Measurements from ENCODE around the gene CELF4.

The CELF4 gene

DNA sequence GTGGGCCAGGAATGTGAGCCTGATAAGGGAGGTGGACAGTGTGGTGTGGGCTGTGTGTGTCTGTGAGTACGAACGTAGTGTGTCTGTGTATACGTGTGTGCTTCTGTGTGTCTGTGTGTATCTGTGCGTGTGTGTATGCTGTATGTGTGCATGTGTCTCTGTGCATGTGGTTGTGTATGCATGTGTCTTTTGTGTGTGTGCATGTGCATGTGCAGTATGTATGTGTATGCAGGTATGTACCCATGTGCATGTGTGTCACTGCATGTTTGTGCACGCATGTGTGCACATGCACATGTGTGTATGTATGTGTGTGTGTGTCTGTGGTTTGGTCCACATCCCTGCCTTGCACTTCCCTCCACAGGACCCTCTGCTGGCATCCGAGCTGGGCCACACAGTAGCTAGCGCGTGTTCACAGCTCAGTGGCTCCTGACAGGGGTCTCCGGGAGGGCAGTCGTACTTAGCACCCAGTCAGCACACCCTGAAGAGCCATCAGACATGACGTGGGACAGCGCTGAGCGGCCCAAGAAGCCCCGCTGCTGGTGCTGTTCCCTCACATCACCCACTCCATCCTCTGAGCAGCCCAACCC is 114.3 kb downstream of the CELF4 start:
- DNase-seq (ENCODE audit: low read depth, low spot score): no peak
- H3K27ac ChIP-seq: no peak overlapping the region

DNA sequence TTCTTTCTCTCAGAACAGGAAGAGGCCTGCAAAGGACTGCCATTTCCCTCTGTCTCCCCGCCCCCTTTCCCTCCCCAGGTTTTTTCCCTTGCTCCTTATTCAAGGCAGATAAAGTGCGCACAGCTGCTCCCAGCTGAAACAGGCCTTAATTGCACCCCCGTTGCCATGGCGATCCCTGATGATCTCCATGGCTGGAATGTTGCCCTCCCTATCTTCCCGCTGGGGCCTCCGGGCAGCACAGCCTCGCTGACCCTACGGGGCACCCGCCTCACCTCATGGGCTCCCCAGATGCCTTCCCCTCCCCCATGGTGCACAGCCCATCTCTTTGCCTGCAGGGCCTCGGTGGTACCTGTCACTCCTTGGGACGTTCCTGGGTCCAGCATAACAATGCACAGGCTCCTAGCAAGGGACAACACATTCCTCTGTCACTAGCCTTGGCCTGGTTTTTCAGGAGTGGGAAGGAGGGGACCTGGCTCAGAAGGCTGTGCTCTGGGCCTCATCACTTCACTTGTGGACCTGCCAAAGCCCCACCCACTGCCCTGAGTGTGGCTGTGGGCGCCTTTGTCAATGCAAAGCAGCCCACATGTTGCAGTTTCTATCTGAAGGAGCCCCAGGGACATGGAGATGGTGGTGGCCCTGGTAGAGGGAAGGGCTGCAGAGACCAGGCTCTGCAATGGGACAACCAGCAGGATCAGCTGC is 115.0 kb downstream of the CELF4 start:
- no peak overlapping the region for H3K27ac ChIP-seq
- no peak for DNase-seq (ENCODE audit: low read depth, low spot score)

DNA sequence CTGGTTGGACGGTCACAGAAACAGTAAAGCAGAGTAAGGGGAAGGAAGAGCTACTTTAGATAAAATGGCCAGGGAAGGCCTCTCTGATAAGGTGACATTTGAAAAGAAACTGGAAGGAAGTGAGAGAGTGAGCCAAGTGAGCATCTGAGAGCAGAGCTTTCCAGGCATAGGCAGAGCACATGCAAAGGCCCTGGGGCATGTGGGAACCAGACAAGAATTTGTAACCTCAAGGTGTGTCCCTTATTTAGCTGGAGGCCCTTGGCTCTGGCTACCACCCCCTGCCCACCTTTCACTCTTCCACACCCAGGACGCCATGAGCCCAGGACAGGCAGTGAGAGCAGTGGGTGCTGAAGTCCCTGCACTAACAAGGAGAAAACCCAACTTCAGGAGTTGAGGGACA is 116.0 kb downstream of the CELF4 start:
- DNase-seq (ENCODE audit: low read depth, low spot score): no peak
- H3K27ac ChIP-seq: no peak overlapping the region

DNA sequence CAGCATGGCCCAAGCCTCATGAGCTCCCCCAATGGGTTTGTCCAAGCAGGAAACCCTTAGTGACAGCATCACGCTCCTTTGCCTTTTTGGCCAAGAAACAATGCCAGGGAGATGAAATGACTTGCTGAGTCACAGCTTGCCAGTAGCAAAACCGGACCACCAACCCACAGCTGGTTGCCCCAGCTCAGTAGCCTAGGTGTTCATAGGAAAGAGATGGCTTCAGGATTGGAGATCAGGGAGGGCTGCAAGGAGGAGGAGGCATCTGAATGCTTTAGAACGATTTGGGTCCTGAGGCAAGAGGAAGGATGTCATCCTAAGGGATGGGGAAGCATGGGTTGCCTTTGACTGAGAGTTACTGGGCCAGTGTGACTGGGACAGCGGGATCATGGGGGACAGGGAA is 116.7 kb downstream of the CELF4 start:
- H3K27ac ChIP-seq: no peak overlapping the region

DNA sequence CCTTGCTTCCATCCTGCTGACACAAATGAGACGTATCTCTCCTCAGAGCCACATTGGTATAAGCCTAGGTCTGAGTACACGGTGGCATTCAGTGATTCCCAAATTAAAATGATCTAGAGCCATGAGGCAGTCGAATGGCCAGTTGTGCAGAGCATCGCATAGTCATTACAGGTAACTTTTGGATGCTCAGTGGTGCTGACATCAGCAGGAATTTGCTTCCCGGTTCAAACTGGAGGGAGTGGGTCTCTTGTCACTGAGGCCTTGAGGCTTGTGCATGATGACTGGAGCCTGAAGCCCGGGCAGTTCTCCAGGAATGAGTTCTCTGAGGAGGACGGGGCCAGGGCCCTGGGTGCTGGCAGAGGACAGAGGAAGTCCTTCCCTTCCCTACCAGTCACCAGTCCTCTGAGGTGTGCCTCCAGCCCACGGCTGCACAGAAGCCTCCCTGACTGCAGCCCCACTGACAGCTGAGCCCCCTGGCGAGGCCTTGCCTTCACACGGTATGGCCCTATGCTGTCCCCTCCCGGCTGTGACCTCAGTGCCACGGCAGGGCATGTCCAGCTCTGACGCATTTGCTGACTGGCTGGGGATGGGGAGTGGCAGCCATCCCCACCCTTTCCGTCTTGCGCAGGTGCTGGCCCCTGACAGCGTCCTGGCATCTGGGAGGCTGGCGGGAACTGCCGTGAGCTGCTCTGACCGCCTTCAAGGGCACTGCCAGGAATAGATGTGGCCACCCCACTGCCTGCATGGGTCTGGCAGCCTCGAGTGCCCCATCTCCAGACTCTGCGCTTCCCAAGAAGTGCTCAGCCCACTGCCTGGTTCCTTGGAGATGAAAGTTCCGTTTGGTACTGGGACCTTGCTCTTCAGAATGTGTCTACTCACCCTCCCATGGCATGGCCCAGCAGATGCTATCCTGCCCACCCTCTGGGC is 117.4 kb downstream of the CELF4 start:
- DNase-seq (ENCODE audit: low read depth, low spot score): no peak
- no peak overlapping the region for H3K27ac ChIP-seq

More for the DNA sequence above, 116.7 kb downstream of the CELF4 start:
- no peak for DNase-seq (ENCODE audit: low read depth, low spot score)

DNA sequence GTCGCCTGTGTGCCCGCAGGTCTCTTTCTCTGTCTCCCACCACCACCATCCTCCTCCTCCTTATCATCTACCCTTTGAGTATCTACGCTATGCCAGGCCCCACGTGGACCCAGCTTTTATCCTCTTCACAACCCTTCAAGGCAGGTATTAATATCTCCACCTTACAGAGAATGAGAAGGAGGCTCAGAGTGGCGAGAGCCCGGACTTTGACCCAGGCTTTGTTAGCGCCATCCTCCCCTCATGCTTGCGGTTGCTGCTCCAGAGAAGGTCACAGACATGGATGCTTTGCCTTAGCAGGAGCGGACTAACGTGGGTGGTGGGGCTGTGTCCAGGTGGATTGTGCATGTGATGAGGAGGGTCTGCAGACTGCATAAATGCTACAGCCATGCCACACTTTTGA is 119.8 kb downstream of the CELF4 start:
- no peak overlapping the region for H3K27ac ChIP-seq
- no peak for DNase-seq (ENCODE audit: low read depth, low spot score)

DNA sequence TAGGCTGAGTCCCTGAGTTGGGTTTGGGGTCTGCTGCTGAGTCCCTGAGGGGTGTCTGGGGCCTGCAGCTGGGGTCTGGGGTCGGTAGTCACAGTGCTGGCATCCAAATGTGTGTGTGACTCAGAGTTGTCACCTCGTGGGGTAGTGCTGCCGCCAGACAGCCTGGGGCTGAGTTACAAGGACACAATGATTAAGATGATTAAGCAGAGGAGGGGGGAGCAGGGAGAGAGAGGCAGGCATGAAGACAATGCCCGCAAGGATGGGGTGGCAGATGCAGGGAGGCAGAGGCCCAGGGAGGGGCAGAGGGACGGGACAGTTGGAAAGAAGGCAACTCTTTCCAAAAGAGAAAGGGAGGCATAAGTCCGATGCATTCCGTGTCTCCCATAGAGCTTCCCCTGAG is 120.2 kb downstream of the CELF4 start:
- no peak overlapping the region for H3K27ac ChIP-seq
- DNase-seq (ENCODE audit: low read depth, low spot score): no peak

DNA sequence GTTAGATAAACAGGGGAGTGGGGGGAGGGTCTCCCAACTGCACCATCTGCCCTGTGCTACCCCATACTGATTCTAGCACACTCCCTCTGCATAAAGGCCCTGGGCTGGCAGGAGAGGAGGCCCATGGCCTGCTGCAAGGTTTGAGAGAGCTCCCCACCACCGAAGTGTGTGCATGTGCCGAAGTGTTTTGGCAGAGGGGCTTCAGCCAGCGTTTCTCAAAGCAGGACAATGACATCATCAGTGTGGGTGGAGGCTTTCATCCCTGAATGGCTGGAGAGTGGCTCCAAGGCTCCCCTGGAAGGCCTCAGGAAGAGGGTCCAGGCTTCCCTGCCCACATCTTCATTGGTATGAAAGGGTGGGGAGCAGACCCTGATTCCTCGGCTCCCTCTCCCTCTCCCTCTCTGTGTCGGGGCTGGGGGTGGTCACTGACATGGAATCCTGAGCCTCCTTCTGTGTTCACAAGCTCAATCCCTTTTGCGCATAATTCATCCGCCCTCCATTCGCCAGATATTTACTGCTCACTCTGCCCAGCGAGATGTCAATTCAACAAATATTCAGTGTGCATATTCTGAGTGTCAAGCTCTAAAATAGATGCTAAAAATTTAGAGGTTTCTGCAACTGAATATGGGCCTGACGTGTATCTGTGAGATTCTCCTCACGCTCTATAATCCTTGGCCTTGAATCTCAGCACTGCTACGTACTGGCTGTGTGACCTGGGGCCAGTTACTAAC is 122.1 kb downstream of the CELF4 start:
- no peak overlapping the region for H3K27ac ChIP-seq

DNA sequence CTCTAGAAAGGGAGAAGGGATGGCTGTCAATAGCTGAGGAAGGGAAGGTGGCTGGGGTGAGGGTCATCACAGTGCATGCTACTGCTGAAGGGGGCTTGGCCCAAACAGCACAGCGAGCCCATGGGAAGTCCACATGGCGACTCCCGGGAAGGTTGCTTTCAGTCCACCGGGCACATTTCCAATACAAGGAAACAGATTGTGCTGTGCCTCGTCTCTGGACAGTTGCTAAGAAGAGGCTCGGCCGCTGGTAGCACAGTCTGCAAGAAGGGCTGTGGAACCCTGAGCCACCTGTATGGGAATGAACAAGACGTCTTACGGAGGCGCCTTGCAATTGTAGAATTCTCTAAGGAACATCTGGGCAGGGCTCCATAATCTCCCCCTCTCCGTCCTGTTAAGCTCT is 123.1 kb downstream of the CELF4 start:
- no peak overlapping the region for H3K27ac ChIP-seq
- DNase-seq (ENCODE audit: low read depth, low spot score): no peak

More for the DNA sequence above, 122.1 kb downstream of the CELF4 start:
- DNase-seq (ENCODE audit: low read depth, low spot score): no peak

DNA sequence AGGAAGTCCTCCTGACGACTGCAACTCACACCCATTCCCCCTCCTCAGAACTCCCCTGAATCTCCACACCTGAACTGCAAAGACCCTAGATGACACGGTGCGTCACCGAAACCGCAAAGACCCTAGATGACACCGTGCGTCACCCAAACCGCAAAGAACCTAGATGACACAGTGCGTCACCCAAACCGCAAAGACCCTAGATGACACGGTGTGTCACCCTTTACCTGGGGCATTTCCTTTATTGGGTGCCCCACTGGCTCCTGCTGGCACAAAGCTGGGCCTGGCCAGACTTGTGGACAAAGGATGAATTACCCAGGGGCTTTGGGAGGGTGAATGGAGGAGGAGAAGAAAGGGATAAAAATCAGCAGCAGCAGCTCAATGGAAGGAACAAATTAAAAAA is 123.8 kb downstream of the CELF4 start:
- no peak for DNase-seq (ENCODE audit: low read depth, low spot score)
- no peak overlapping the region for H3K27ac ChIP-seq

DNA sequence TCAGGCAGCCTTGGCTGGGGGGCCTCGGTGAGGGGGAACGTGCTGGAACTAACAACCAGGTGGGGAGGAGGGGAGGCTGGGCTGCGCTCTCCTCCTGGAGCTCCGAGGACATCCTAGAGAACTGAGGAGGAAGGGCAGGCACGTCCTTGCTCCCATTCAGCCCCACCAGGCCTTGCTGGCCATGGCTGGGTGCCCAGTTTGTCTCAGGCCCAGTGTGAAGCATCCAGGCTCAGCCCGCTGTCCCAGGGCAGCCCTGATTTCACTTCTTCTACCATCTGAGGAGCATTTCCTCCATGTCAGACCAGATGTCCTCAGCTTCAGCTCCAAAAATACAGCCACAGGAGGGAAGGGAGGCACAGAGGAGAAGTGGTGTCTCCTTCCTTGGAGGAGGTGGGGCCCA is 125.4 kb downstream of the CELF4 start:
- no peak for DNase-seq (ENCODE audit: low read depth, low spot score)
- no peak overlapping the region for H3K27ac ChIP-seq

DNA sequence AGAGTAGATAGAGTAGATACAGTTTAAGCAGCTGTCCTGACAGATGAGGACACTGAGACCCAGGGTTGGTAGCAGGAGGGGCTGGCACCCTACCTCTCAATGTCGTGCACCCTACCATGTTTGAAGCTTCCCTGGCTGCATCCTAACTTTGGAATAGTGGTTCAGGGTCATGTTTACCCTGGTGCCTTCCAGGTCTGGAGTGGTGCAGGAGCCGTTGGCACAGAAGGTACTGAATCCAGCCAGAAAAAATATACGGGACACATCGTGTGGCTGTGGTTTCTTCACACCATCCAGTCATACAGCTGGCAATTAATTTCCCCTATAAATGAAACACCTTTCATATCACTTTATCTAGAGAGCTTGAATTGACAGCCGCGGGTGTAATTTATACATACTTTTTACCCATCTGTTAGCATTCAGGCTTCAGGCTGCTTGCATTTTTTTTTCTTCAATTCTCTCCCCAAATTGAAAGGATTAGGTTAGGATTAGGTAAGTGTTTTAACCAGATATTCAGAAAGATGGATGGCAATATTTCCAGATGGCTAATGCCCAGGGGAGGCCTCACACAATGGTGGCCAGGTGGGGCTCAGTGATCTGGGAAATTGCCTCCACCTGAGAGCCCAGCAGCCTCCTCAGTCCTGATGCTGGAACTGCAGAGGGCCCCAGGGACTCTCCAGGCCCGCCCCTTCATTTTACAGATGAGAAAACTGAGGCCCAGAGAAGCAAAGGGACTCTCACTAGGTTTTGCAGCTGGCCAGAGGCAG is 127.0 kb downstream of the CELF4 start:
- no peak for DNase-seq (ENCODE audit: low read depth, low spot score)
- H3K27ac ChIP-seq: no peak overlapping the region

DNA sequence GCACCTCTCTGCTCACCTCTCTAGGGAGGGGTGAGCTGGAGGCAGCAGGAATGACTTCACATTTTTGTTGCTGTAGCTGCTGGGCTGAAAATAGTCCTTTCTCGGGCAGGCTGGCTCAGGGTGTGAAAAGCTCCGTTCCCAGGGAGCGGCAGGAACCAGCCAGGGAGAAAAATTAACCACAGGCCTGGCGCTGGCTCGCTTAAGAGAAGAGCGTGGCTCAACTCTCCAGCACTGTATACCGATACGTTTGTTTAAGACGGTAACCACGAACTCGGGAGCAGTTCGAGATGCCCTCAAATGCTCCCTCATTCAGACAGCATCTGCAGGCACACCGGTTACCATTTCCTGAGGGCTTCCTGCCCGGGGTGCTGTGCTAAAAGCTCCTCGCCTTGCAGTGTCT is 129.6 kb downstream of the CELF4 start:
- no peak for DNase-seq (ENCODE audit: low read depth, low spot score)
- no peak overlapping the region for H3K27ac ChIP-seq

DNA sequence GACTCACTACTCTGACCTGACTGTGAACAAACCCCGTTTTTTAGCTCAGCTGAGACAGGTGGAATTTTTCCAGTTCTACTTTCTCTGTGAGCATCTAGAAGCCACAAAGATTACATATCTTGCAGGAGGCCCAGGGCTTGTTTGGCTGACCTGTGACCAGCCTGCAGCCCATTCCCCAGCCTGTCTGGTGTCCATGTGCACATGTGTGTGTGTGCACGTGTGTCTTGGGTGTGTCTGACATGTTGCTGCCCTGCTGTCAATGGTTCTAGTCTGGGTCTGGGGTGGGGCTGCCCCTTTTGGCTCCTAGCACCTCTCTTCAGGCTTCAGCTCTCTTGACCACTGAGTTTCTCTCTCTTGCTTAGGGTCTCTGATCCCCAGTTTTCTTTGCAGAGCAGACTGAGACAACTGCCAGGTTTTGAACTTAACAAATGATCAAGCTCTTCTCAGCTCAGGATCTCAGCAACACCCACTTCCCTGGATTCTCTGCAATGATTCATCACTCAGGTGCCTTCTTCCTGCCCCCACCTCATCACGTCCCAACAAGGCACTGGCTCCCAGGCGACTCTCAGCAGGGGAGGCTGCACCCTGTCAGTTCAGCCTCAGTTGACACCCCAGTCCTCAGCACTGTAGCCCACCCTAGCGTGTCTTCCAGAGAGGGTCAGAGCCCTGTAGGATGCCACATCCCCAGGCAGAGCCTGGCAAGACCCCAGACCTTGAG is 130.3 kb downstream of the CELF4 start:
- no peak overlapping the region for H3K27ac ChIP-seq
- DNase-seq (ENCODE audit: low read depth, low spot score): no peak

DNA sequence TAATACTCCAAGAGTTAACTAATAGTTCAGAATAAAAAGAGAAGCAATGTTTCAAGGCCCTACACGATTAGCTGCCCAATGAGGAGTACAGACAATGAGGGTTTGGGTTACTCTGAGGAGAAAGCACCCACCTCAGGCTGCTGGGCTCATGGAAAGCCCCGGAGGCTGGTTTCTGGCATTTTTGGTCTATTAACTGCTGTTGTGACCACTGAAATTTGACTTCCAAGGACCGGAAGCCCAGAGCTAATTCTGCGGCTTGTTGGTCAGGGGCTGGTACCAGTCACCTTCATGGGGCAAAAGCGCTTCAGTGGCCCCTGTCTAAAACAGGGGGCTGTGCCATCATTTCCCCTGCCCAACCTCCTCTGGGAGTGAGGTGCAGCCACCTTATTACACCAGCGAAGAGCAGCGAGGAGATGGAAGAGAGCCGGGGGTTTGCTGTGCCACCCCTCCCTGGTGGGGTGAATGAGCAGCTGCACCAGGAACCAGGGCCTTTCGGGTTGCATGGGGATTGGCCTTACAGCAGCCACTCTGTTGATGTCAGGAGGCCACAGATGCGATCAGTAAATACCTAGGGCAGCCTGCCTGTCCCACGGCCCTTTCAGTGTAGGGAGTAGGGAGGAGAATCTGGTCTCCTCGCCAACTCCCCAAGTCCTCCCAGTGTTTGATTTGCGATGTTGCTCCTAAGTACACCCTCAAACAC is 131.3 kb downstream of the CELF4 start:
- H3K27ac ChIP-seq: no peak overlapping the region
- no peak for DNase-seq (ENCODE audit: low read depth, low spot score)

DNA sequence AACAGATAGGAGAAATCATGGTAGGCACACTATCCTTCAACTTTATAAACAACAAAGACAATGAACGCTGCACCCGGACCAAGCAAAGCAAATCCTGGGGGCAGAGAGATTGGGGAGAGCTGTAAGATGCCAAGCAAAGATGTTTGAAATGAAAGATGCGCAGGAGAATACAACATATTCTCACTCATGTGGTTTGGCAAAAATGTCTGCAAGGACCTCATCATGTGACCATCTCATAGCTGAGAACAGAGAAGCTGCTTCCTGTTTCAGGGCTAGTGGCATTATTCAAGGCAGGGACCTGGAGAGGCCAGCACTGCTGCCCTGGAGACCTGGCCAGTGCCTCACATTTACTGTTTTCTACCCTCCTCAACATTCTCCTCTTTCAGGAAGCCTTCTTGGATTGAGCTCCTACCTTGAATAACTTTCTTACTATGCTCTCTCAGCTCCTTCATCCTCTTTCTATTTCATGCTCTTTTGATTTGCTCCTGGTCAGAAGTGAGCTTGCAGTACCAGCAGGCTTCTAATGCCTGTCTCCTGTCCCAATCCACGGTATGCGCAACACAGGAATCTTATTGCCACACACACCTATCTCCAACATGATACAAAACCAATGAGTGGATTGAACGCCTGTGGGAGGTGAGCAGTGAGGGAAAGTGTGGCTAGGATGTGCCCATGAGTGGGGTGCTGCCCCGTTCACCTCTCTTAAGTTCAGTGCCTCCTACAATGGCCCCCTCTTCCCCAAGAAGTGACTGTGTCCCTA is 133.0 kb downstream of the CELF4 start:
- DNase-seq (ENCODE audit: low read depth, low spot score): no peak
- H3K27ac ChIP-seq: no peak overlapping the region

DNA sequence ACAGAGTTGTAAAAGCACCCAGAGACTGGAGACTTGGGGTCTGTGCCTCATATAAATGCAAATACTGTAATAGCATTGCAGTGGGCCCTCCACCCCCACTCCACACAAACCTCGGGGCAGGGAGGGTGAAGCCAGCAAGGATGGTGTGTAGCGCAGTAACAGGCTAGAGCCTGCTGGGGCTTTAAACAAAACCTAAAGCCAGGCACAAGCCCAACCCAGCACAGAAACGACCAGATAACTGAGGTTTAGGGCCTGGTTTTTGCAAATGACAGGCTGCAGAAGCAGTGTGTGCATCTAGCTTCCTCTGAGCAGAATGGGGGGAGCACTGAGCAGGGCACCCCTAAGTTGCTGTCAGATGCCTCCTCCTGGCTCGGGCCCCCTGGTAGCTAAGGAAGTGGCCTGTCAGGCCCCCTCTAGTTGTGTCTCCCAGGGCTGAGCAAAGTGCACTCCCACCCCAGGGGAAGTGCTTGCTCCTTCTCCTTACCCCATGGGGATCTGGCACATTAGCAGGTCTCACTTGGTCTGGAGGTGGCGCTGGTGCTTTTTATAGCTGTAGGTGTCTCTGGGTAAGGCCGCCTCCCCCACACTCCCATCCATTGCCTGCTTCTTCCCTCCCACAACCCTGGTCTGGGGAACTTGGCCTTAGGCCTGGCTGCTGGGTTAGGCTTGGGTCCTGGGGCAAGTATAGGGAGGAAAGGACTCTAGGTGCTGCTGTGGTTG is 135.1 kb downstream of the CELF4 start:
- H3K27ac ChIP-seq: no peak overlapping the region
- no peak for DNase-seq (ENCODE audit: low read depth, low spot score)
